Measurements from ENCODE around the gene FGFRL1.
"Not testable (repeated sequence)": the region's sequence is repeated elsewhere in the genome, so short reads cannot be mapped to it uniquely, and the experiment has no call there.

FGFRL1 gene

DNA sequence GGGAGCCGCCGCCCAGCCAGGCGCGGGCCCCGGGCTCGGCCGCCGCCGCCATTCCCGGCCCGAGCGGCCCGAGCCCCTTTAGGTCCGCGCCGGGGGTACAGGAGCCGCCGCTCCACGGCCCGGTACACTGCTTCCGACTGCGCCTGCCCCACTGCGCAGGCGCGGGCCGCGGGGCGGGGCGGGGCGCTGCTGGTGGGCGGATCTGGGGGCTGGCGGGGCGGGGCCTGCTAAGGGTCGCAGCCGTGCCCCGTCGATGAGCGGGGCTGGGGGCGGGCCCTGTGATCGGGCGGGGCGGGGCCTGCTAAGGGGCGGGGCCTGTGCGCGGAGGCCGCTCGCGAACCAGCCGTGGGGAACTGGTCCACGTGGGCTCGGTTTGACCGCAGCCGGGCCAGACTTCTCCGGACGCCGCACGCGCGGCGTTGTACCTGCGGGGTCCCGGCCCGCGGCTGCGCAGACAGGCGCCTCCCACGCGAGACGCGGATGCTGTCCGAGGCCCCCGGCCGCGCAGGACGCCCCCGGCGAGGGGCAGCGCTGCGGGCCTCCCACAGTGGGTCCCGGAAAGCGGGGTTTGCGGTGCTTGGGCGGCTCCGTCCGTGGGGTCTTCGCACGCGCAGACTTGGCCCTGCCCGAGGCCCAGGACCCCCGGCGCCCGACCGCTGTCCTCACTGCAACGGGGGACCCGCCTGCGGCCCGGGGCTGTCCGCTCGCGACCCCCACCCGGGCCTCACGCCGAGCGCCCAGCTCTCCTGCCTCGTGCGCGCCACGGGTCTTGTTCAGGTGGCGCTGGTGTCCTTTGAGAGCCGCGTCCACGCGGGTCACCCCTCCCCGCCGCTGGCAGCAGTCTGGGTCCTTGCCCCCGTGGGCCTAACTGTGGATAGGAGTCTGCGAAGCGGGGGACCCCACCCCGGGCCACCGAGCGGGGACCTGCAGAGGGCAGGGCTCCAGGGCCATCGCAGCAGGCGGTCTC lies 37.7 kb upstream of the FGFRL1 start, which contains the start of gene DGKQ:
Gene DGKQ (minus strand): TSS at position 139 of the 967 bp plus-strand sequence. CDS start 87 bp downstream, at position 52.
- peak; percentile 86 for DNase-seq

DNA sequence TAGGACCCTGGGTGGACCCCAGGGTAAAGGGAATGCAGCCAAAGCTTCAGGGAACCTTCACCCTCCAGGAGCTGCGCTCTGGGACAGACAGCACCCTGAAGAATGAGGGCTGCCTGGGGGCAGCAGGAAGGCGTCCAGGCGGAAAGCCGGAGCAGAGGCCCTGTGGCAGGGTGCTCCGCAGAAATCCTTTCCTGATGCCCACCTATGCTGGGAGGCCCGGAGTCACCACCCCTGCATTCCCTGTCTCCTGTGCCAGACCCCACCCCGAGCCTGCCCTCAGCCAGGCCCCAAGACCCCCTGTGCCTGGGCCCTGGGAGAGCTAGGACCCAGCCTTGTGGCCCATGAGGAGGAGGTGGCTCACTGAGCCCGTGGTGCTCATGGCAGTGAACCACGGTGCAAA lies 36.8 kb upstream of the FGFRL1 start:
- no peak for DNase-seq

DNA sequence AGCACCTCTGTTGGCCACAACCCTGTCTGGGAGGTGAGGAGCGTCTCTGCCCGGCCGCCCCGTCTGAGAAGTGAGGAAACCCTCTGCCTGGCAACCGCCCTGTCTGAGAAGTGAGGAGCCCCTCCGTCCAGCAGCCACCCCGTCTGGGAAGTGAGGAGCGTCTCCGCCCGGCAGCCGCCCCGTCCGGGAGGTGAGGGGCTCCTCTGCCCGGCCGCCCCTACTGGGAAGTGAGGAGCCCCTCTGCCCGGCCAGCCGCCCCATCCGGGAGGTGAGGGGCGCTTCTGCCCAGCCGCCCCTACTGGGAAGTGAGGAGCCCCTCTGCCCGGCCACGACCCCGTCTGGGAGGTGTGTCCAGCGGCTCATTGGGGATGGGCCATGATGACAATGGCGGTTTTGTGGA lies 35.4 kb upstream of the FGFRL1 start:
- not testable (repeated sequence) for DNase-seq

GRCh38 chr4:978957-979701 lies 32.3 kb upstream of the FGFRL1 start:
- no peak for DNase-seq

GRCh38 chr4:982291-982690 lies 29.1 kb upstream of the FGFRL1 start:
- no peak for DNase-seq

GRCh38 chr4:982814-983213 lies 28.6 kb upstream of the FGFRL1 start:
- no peak for DNase-seq

DNA sequence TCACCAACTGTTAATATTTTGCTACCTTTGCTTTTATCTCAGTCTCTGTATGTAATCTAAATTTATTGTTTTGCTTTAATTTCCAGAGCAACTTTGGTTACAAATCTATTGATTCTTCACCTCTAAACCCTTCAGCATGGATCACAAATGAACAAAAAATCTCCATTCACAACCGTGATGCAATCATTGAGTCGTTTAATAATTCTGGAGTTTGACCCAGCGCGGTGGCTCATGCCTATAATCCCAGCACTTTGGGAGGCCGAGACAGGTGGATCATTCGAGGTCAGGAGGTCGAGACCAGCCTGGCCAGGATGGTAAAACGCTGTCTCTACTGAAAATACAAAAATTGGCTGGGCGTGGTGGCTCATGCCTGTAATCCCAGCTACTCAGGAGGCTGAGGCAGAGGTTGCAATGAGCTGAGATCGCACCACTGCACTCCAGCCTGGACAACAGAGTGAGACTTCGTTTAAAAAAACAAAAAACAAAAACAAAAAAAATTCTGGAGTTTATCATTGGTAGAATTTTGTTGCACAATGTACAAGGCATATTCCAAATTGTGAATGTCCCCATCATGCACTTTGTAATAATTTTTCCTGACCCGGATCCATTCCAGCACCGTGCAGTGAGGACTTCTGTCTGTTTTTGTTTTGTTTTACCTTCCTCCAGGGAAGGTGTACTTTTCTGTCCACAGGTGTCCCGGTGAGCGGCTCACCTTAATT lies 26.9 kb upstream of the FGFRL1 start:
- no peak for DNase-seq

DNA sequence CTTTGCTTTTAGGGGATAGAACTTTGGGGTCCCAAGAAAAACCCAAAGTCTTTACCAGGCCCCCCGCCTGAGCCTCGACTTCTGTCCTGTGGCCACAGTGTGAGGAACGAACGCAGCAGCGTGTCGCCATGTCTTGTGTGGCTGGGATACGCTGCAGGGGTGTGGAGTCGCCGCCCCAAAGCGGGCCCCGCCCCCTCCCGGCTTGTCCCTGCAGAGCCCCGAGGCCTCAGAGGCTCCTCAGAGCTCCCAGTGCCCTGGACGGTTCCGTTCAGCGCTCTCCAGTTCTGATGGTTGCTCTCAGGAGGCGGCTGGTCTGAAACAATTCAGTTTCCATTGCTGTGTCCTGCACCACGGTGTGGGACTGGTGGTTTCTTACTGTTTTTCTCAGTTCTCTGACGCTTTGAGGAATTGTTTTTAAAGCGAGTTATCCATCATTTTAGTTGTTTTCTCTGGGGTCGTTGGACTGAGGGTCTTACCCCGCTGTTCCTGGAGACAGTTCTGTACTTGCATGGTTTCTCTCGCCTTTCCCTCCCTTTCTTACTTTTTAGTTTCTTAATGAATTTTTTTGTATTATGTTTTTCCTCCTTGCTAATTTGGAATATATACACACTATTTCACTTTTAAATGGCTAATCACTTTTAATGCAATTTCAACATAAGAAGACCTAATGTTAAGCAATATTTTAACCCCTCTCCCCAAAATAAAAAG lies 26.1 kb upstream of the FGFRL1 start:
- peak; percentile 72 for DNase-seq

- DNase-seq, result no peak
These were observed 25.0 kb upstream of the FGFRL1 start for GRCh38 chr4:986428-986878.

- peak; percentile 82 for DNase-seq
These were observed 24.4 kb upstream of the FGFRL1 start, which contains the start of gene IDUA for GRCh38 chr4:986879-987623. Gene IDUA (plus strand): TSS chr4:987044. CDS start chr4:987085, 41 bp downstream.

DNA sequence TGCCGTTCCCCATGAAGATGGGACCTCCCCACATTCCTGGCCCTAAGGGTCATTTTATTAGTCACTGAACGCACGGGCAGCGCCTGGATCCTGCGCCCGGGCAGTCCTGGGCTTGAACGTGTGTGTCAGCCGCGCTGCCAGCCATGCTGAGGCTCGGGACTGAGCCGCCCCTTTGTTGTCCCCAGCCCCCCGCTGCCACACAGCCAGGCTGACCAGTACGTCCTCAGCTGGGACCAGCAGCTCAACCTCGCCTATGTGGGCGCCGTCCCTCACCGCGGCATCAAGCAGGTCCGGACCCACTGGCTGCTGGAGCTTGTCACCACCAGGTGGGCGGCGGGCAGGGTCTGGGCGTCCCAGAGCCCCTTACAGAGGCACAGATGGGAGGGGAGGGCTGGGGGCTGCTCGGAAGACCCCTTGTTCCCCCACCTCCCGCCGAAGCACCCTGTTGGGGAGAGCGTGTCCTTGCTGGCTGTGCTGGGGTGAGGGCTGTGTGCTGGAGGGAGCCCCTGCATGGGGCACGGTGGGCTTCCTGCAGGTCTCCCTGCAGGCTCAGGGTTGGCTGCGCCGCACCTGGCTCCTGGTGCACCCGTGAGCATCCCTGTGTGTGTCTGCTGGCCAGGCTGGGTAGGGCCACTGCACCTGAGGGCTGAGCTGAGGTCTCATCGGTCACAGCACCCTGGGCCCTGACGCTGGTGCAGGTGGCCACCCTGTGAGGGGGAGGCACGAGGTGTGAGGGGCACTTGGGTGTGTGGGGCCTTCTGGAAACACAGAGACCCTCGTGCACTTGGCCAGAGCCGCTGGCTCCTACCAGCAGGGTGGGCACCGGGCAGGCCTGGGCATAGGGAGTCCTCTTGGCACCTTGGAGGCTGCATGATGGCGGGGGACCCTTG lies 23.6 kb upstream of the FGFRL1 start:
- no peak for DNase-seq

DNA sequence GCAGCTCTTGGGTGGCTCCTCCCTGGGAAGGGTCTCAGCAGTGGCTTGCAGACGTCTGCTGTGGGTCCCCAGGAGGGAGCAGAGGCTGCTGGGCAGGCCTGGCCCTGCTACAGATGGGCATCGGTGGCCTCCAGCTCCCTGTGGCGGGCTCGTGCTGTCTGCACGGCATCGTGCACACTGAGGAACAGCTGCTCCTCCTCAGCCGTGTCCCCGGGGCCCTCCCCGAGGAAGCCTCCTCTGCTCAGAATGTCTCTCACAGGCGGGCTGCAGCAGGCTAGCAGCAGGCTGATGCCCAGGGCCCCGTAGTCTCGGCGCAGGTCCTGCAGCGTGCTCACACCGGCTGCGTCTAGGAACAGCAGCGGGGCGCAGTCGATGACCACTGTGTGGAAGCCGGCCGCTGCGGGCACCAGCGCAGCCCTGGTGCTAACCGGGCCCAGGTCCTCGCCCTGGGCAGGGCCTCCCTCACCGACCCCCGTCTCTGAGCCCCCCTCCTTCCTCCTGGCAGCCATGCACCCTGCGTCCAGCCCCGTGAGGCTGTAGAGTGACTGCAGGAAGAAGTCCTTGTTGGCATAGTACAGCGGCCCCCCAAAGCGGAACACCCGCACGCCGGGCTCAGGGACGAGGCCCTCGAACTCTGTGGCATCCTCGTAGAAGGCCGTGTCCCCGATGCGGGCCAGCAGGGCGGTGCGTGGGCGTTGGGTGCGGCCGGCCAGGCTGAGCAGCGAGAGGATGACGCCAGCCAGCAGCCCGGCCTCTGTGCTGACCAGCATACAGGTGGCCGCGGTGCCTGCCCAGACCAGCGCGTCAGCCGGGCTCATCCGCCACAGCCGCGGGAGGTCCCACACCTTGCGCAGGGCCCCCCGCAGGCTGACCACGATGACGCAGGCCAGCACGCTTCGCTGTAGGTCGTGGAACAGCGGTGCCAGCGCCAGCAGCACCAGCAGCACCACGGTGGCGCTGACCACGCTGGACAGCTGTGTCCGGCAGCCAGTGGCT lies 22.4 kb upstream of the FGFRL1 start:
- DNase-seq, result no peak

DNA sequence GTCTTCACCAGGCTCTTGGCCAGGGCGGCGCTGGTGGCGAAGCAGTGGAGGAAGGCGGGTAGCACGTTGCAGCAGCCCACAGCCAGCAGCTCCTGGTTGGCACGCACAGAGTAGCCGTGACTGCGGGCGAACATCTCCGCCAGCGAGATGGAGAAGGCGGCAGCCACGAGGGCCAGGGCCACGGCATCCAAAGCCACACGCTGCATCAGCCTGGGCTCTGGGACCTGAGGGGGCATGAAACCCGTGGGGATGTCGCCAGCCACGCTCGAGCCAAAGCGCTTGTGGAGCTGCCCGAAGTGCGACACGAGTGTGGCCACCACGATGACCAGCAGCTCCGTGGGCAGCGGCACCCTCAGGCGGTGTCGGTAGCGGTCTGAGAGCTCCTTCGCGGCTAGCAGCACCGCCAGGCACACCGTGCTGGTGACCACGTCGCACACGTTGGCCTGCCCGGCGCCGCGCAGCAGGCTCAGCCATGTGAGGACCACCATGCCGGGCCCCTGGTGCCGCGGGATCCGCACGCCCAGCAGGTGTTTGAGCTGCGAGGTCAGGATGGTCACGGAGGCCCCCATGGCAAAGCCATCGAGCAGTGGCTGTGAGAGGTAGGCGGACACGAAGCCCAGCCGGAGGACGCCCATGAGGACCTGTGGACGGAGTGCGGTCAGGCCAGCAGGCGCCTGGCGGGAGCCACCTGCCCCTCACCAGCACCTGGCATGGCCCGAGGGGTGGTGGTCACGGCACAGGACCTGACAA lies 21.5 kb upstream of the FGFRL1 start:
- no peak for DNase-seq

GRCh38 chr4:990746-991367 lies 20.6 kb upstream of the FGFRL1 start:
- DNase-seq, result no peak

- no peak for DNase-seq
These were observed 19.8 kb upstream of the FGFRL1 start for GRCh38 chr4:991451-992296.

DNA sequence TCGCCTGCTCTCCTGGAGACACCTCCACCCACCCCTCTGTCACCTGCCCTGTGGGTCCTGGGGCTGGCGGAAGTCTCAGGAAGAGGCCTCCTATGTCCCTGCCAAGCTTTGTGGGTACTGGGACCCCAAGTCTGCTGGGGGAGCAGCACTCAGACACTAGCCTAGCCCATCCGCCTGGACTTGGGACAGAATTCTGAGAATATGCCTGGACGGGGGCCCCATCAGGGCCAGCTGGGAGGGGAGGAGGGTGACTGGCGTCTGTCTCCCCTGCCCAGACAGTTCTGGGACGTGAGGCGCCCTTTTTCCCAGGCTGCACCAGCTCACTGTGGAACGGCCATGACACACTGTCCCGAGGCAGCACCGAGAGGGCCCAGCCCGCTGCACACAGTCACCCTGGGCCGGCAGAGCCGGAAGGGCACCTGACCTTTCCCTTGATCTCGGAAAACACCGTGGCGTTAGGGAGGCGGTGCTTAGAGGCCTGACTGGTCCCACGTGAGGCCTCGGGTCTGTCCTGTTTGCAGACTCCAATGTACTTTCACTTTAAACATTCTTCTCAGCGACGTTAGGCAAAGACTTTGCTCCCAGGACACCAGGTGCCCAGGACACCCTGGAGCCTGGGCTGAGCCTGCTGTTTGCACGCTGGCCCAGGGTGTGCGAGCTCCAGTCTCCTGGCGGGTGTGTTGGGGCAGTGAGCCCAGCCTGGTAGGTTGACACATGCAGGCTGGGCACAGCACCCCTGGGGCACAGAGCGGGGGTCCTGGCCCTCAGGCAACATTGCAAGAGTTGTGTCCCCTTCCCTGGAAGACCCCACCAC lies 18.9 kb upstream of the FGFRL1 start:
- DNase-seq, result no peak

All from activated CD4-positive, alpha-beta T cell treated with anti-CD3 and anti-CD28 coated beads, Interleukin-2, amount 50 U/mL, for 1 hour (primary cell).